MM.1S (cell line): ENCODE data around the gene ZNF30.

Experiments
- CTCF ChIP-seq: fragments of 300-600 bp; sonication (generic); IDR thresholded peaks from 2 replicates; pipeline ENCODE4 v1.5.1; 2016; ENCODE audit warnings: antibody characterized with exemption, low read length, mixed read lengths
- EZH2 ChIP-seq: fragments of 300-600 bp; sonication (generic); optimal IDR thresholded peaks from 2 replicates; pipeline ENCODE3; 2017; ENCODE audit warnings: low read depth, mild to moderate bottlenecking, antibody characterized with exemption, low read length, mixed read lengths
- EZH2phosphoT487 ChIP-seq: fragments of 300-600 bp; sonication (generic); IDR thresholded peaks from 2 replicates; pipeline ENCODE4 v1.6.1; 2018; ENCODE audit warnings: antibody characterized with exemption, low read length

- TF ChIP-seq CTCF: no peak
- no peak for TF ChIP-seq EZH2
- no peak for TF ChIP-seq EZH2phosphoT487
Measured at GRCh38 chr19:34936184-34936583, 9.5 kb downstream of the ZNF30 start.
